K562 (cell line): ENCODE results near the gene SETD1B. TPM values are rescaled to one million over a fixed set of nuclear protein-coding genes. Genes with fewer than 3 reads are reported as not detected.

Source experiments
- CBFB ChIP-seq: sonication (generic); formaldehyde crosslinking; IDR thresholded peaks from 2 replicates; pipeline ENCODE4 v1.4.0; 2020; ENCODE audit warnings: mild to moderate bottlenecking, missing genetic modification reagents
- EGR1 ChIP-seq: fragments of 450-650 bp; conservative IDR thresholded peaks from 2 replicates; pipeline ENCODE4 v1.6.1; 2017; ENCODE audit warnings: mild to moderate bottlenecking
- SMARCE1 ChIP-seq: fragments of 450-650 bp; IDR thresholded peaks from 2 replicates; pipeline ENCODE4 v1.7.1; 2016; ENCODE audit warnings: mild to moderate bottlenecking
- TFAP4 ChIP-seq: sonication (generic); formaldehyde crosslinking; IDR thresholded peaks from 2 replicates; pipeline ENCODE4 v1.8.0; 2022; ENCODE audit warnings: missing genetic modification reagents, mild to moderate bottlenecking, moderate library complexity, borderline replicate concordance
- ZBTB43 ChIP-seq: sonication (generic); formaldehyde crosslinking; IDR thresholded peaks from 2 replicates; pipeline ENCODE4 v1.8.0; 2023; ENCODE audit warnings: mild to moderate bottlenecking, missing genetic modification reagents
- ZNF263 ChIP-seq: sonication (generic); formaldehyde crosslinking; IDR thresholded peaks from 2 replicates; pipeline ENCODE4 v1.8.0; 2022; ENCODE audit warnings: mild to moderate bottlenecking, missing genetic modification reagents, borderline replicate concordance
- ZNF518B ChIP-seq: fragments of 250-450 bp; sonication (Bioruptor Pico); IDR thresholded peaks from 2 replicates; pipeline ENCODE4 v1.5.0; 2021; ENCODE audit warnings: mild to moderate bottlenecking, moderate library complexity
- ZZZ3 ChIP-seq: fragments of 450-650 bp; IDR thresholded peaks from 2 replicates; pipeline ENCODE4 v1.6.1; 2016; ENCODE audit warnings: antibody characterized with exemption, mild to moderate bottlenecking, moderate library complexity
- polyA plus RNA-seq, 8 experiments: library from polyadenylated mRNA; depleted of rRNA in 4 of 8; stranded (reverse) in 5 of 8; unstranded in 3 of 8; fragments of >200 nt; fragmentation: Nextera tagmentation in 2 of 8; fragmentation: Illumina TruSeq in 1 of 8; extraction: Ambion mirVana in 2 of 8; extraction: Trizol in 1 of 8; gene quantifications; 2 replicates each; pipeline versions ENCODE4 v1.2.1 to v1.2.3, GENCODE V29; 2011 to 2014; ENCODE audit warnings: inconsistent platforms in 1 of 8, missing spikeins in 1 of 8
- total RNA-seq, 7 experiments: library from RNA; depleted of rRNA in 6 of 7; stranded (reverse); fragments of >200 nt in 6 of 7; fragmentation: Illumina TruSeq in 2 of 7; extraction: Trizol in 2 of 7; gene quantifications; 2 replicates each; pipeline versions ENCODE4 v1.2.1 to v1.2.3, GENCODE V29; 2011 to 2021; ENCODE audit warnings: low replicate concordance in 1 of 7

Gene SETD1B
- total and polyA plus RNA-seq, 9 of the 15 experiments (the other 6 are each of a cell fraction or from before 2014, with no cell fraction given) = 0.48 to 26.6 (median 2.3) TPM

GRCh38 chr12:121765573-121765972 lies 38.2 kb upstream of the SETD1B start (continued):
- peak; percentile 52; the same call in 1 of the 2 replicates for TF ChIP-seq TFAP4 (CRISPR knock-in tag)
- no peak for TF ChIP-seq ZBTB43 (CRISPR knock-in tag)
- TF ChIP-seq EGR1 = peak; percentile 39; the same call in 1 of the 2 replicates
- TF ChIP-seq ZNF518B = no peak
- TF ChIP-seq ZNF263 (CRISPR knock-in tag) = peak; percentile 89
- peak; percentile 84 for TF ChIP-seq SMARCE1
- TF ChIP-seq CBFB (CRISPR knock-in tag) = no peak
- TF ChIP-seq ZZZ3 = no peak
